Vagina (tissue), 2 donors: ENCODE data around the gene SRGAP3.

Experiments
- CTCF ChIP-seq, 3 experiments: fragments of 450-650 bp in 2 of 3; fragments of 200-600 bp in 1 of 3; sonication (generic) in 1 of 3; IDR thresholded peaks; one replicate each; pipeline ENCODE4 v1.5.1; 2017 to 2019; ENCODE audit warnings: antibody characterized with exemption in 3 of 3, mild to moderate bottlenecking in 2 of 3, moderate library complexity in 2 of 3
- POLR2A ChIP-seq, 2 donors: fragments of 450-650 bp; IDR thresholded peaks; one replicate each; pipeline ENCODE4 v1.6.1; 2017; ENCODE audit warnings: antibody characterized with exemption in 2 of 2, mild to moderate bottlenecking in 2 of 2, moderate library complexity in 2 of 2
- POLR2AphosphoS5 ChIP-seq, 2 donors: sonication (generic); formaldehyde crosslinking; IDR thresholded peaks; one replicate each; pipeline ENCODE4 v1.9.0; 2017; ENCODE audit warnings: antibody characterized with exemption in 2 of 2, mild to moderate bottlenecking in 2 of 2, low read depth in 1 of 2; ENCODE audit not compliant: insufficient read depth in 1 of 2

GRCh38 chr3:9062570-9062969 lies 186.9 kb downstream of the SRGAP3 start:
- TF ChIP-seq CTCF (IDR thresholded peaks at IDR 0.05) (no peak), POLR2A (IDR thresholded peaks at IDR 0.05) (no peak), POLR2AphosphoS5 (IDR thresholded peaks at IDR 0.05; ENCODE audit: insufficient read depth in 1 of 2, low read depth in 1 of 2) (no peak)
